ENCODE results near the gene ZFAND5. TPM values are rescaled to one million over a fixed set of nuclear protein-coding genes. Genes with fewer than 3 reads are reported as not detected.

ZFAND5 gene
- polyA plus RNA-seq, 3 donors, result 61.1 to 269 (median 205) TPM

- WGBS, 3 donors, result 92 to 93% (median 92%) methylated on average over 6 of the region's 6 CpGs
- H3K27ac ChIP-seq (ENCODE audit: low read depth, low read length), result no peak overlapping the region
Observed at GRCh38 chr9:72334658-72335337, 30.2 kb downstream of the ZFAND5 start.

- no peak overlapping the region for H3K27ac ChIP-seq (ENCODE audit: low read depth, low read length)
- 75 to 88% (median 86%) methylated on average over 3 of the region's 3 CpGs for WGBS, 3 donors
Observed at GRCh38 chr9:72333709-72334108, 31.3 kb downstream of the ZFAND5 start.

- no peak overlapping the region for H3K27ac ChIP-seq (ENCODE audit: low read depth, low read length)
- 81 to 96% (median 87%) methylated on average over 3 of the region's 3 CpGs for WGBS, 3 donors
Observed at GRCh38 chr9:72333197-72333596, 31.8 kb downstream of the ZFAND5 start.

- H3K27ac ChIP-seq (ENCODE audit: low read depth, low read length), result no peak overlapping the region
- WGBS, 3 donors, result 70 to 81% (median 73%) methylated on average over 4 of the region's 4 CpGs
Observed at GRCh38 chr9:72332351-72332750, 32.7 kb downstream of the ZFAND5 start.

GRCh38 chr9:72327631-72328030, 37.4 kb downstream of the ZFAND5 start:
- WGBS, 3 donors, result 85 to 91% (median 90%) methylated on average over 10 of the region's 10 CpGs
- no peak overlapping the region for H3K27ac ChIP-seq (ENCODE audit: low read depth, low read length)

GRCh38 chr9:72326641-72327040, 38.4 kb downstream of the ZFAND5 start:
- WGBS, 3 donors, result 89 to 97% (median 92%) methylated on average over 2 of the region's 2 CpGs
- H3K27ac ChIP-seq (ENCODE audit: low read depth, low read length), result no peak overlapping the region

GRCh38 chr9:72324974-72325373, 40.0 kb downstream of the ZFAND5 start:
- 79 to 89% (median 85%) methylated on average over 3 of the region's 3 CpGs for WGBS, 3 donors
- no peak overlapping the region for H3K27ac ChIP-seq (ENCODE audit: low read depth, low read length)

- WGBS, 3 donors, result 76 to 95% (median 88%) methylated on average over 3 of the region's 3 CpGs
- no peak overlapping the region for H3K27ac ChIP-seq (ENCODE audit: low read depth, low read length)
Observed at GRCh38 chr9:72322678-72323077, 42.3 kb downstream of the ZFAND5 start.

- 79 to 84% (median 82%) methylated on average over 2 of the region's 2 CpGs for whole genome bisulfite sequencing, 3 donors
- no peak overlapping the region for H3K27ac ChIP-seq (ENCODE audit: low read depth, low read length)
Observed at GRCh38 chr9:72322259-72322658, 42.7 kb downstream of the ZFAND5 start.

GRCh38 chr9:72315510-72316311, 49.3 kb downstream of the ZFAND5 start:
- H3K27ac ChIP-seq (ENCODE audit: low read depth, low read length), result no peak overlapping the region
- WGBS, 3 donors, result 26 to 29% (median 27%) methylated on average over 10 of the region's 10 CpGs

- WGBS, 3 donors, result 8 to 11% (median 8%) methylated on average over 5 of the region's 5 CpGs
- H3K27ac ChIP-seq (ENCODE audit: low read depth, low read length), result no peak overlapping the region
Observed at GRCh38 chr9:72315089-72315509, 49.9 kb downstream of the ZFAND5 start.

- WGBS, 3 donors, result 96 to 98% (median 97%) methylated on average over 3 of the region's 3 CpGs
- H3K27ac ChIP-seq (ENCODE audit: low read depth, low read length), result no peak overlapping the region
Observed at GRCh38 chr9:72313507-72313906, 51.5 kb downstream of the ZFAND5 start.

- H3K27ac ChIP-seq (ENCODE audit: low read depth, low read length), result no peak overlapping the region
- WGBS, 3 donors, result 72 to 74% (median 73%) methylated on average over 10 of the region's 10 CpGs
Observed at GRCh38 chr9:72312386-72312987, 52.5 kb downstream of the ZFAND5 start.

GRCh38 chr9:72309364-72310133, 55.5 kb downstream of the ZFAND5 start:
- no peak overlapping the region for H3K27ac ChIP-seq (ENCODE audit: low read depth, low read length)
- WGBS, 3 donors, result 66 to 89% (median 80%) methylated on average over 4 of the region's 4 CpGs

GRCh38 chr9:72306761-72307160, 58.2 kb downstream of the ZFAND5 start:
- no peak overlapping the region for H3K27ac ChIP-seq (ENCODE audit: low read depth, low read length)
- 53 to 75% (median 73%) methylated on average over 1 of the region's 1 CpG for WGBS, 3 donors

GRCh38 chr9:72305707-72306106, 59.3 kb downstream of the ZFAND5 start:
- WGBS, 3 donors, result 28 to 78% (median 34%) methylated on average over 3 of the region's 3 CpGs
- no peak overlapping the region for H3K27ac ChIP-seq (ENCODE audit: low read depth, low read length)

GRCh38 chr9:72305102-72305546, 59.9 kb downstream of the ZFAND5 start:
- H3K27ac ChIP-seq (ENCODE audit: low read depth, low read length), result no peak overlapping the region

GRCh38 chr9:72304538-72304937, 60.5 kb downstream of the ZFAND5 start:
- WGBS, 3 donors, result 5 to 63% (median 11%) methylated on average over 1 of the region's 1 CpG
- H3K27ac ChIP-seq (ENCODE audit: low read depth, low read length), result peak overlapping the region; percentile 29

More at GRCh38 chr9:72305102-72305546, 59.9 kb downstream of the ZFAND5 start:
- WGBS, 3 donors, result 5 to 61% (median 7%) methylated on average over 8 of the region's 8 CpGs
